ENCODE data around the gene PTPRA. TPM values are rescaled to one million over a fixed set of nuclear protein-coding genes. Genes with fewer than 3 reads are reported as not detected.

The PTPRA gene
- total RNA-seq, 1 donor from 2014 or later, result 50.1 TPM

DNA sequence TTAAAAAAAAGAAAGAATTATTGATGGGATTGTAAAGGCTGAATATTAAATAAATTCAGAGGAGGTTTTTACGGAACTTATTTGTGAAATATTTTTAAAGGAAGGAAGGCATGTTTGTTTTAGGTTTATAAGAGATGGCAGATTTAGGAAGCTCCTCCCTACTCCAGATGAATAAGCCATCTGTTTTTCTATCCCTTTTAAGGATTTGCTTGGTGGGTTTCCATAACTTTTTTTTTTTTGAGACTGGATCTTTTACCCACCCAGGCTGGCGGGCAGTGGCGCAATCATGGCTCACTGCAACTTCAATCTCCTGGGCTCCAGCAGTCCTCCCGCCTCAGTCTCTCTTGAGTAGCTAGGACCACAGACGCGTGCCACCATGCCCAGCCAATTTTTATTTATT lies 30.4 kb downstream of the PTPRA start:
- Histone ChIP-seq H3K27me3 (ENCODE audit: insufficient read depth, low read length) (no peaks in the 10 kb centered on the region), H3K9ac (ENCODE audit: low read length) (no peak overlapping the region), H3K4me1 (ENCODE audit: insufficient read depth, low read length) (no peaks in the 10 kb centered on the region), H3K4me2 (ENCODE audit: low read length) (no peak overlapping the region), H3K9me3 (ENCODE audit: insufficient read depth, low read depth, low read length) (no peaks in the 10 kb centered on the region), H3K4me3 (ENCODE audit: insufficient read depth, low read depth, low read length) (no peak overlapping the region), H4K20me1 (ENCODE audit: insufficient read depth, low read length) (peaks cover 33% of the 10 kb centered on the region), H2AFZ (ENCODE audit: low read depth, low read length) (no peak overlapping the region), H3K27ac (ENCODE audit: low read depth, low read length) (no peak overlapping the region), H3K36me3 (ENCODE audit: insufficient read depth, low read length) (peaks cover 2% of the 10 kb centered on the region), H3K79me2 (ENCODE audit: insufficient read depth, low read length) (peaks cover 39% of the 10 kb centered on the region)
- Mint-ChIP-seq H3K36me3 (ENCODE audit: low read depth, unreplicated experiment) (peaks cover 9% of the 10 kb centered on the region), H3K9me3 (ENCODE audit: unreplicated experiment) (peaks cover 1% of the 10 kb centered on the region), H3K27me3 (ENCODE audit: low read depth, unreplicated experiment) (no peaks in the 10 kb centered on the region), H3K4me1 (ENCODE audit: low read depth, unreplicated experiment) (peaks cover 1% of the 10 kb centered on the region), H3K4me3 (ENCODE audit: unreplicated experiment) (no peak overlapping the region), H3K27ac (ENCODE audit: unreplicated experiment) (no peak overlapping the region)
- TF ChIP-seq CTCF (IDR thresholded peaks at IDR 0.05; ENCODE audit: insufficient read depth, low read depth, low read length), result no peak
- TF ChIP-seq EZH2 (IDR thresholded peaks at IDR 0.05; ENCODE audit: insufficient read depth, low read length), result no peak
- FAIRE-seq (no peak), DNase-seq (ENCODE audit: low read depth) (no peak)

DNA sequence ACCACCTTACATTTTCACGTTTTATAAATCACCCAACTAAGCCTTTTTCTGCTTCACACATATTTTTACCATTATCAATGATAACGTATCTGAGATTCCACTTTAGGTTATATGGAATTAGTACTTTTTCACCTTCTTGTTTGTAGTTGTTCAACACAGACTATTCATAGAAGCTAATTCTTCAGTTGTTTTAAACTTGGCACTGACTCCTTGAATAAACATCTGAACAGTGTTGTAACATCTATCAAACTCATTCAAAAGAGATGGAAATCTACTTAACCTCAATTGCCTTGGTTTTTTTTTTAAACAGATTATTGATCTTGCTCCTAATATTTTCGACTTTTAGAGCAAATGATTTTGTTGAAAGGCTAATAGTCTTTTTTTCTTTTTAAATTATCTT lies 34.2 kb downstream of the PTPRA start:
- H3K36me3 ChIP-seq (ENCODE audit: insufficient read depth, low read length), result no peaks in the 10 kb centered on the region
- H3K9me3 ChIP-seq (ENCODE audit: insufficient read depth, low read depth, low read length), result no peaks in the 10 kb centered on the region
- H2AFZ ChIP-seq (ENCODE audit: low read depth, low read length), result no peak overlapping the region
- H3K27ac ChIP-seq (ENCODE audit: low read depth, low read length), result no peak overlapping the region
- H3K79me2 ChIP-seq (ENCODE audit: insufficient read depth, low read length), result peaks cover 32% of the 10 kb centered on the region
- Mint-ChIP-seq H3K36me3 (ENCODE audit: low read depth, unreplicated experiment) (peaks cover 10% of the 10 kb centered on the region), H3K27ac (ENCODE audit: unreplicated experiment) (no peak overlapping the region), H3K4me3 (ENCODE audit: unreplicated experiment) (no peak overlapping the region), H3K4me1 (ENCODE audit: low read depth, unreplicated experiment) (peaks cover 3% of the 10 kb centered on the region), H3K9me3 (ENCODE audit: unreplicated experiment) (peaks cover 1% of the 10 kb centered on the region), H3K27me3 (ENCODE audit: low read depth, unreplicated experiment) (no peaks in the 10 kb centered on the region)
- no peak overlapping the region for H3K9ac ChIP-seq (ENCODE audit: low read length)
- no peak for FAIRE-seq
- H3K4me2 ChIP-seq (ENCODE audit: low read length), result no peak overlapping the region
- H3K4me1 ChIP-seq (ENCODE audit: insufficient read depth, low read length), result no peaks in the 10 kb centered on the region
- H3K4me3 ChIP-seq (ENCODE audit: insufficient read depth, low read depth, low read length), result no peak overlapping the region
- H3K27me3 ChIP-seq (ENCODE audit: insufficient read depth, low read length), result no peaks in the 10 kb centered on the region
- H4K20me1 ChIP-seq (ENCODE audit: insufficient read depth, low read length), result peaks cover 16% of the 10 kb centered on the region
- DNase-seq (ENCODE audit: low read depth), result peak; percentile 16
- TF ChIP-seq EZH2 (IDR thresholded peaks at IDR 0.05; ENCODE audit: insufficient read depth, low read length) (no peak), CTCF (IDR thresholded peaks at IDR 0.05; ENCODE audit: insufficient read depth, low read depth, low read length) (no peak)

- Histone ChIP-seq H3K79me2 (ENCODE audit: insufficient read depth, low read length) (peaks cover 25% of the 10 kb centered on the region), H3K4me3 (ENCODE audit: insufficient read depth, low read depth, low read length) (no peak overlapping the region), H3K4me2 (ENCODE audit: low read length) (no peak overlapping the region), H3K36me3 (ENCODE audit: insufficient read depth, low read length) (no peaks in the 10 kb centered on the region), H3K4me1 (ENCODE audit: insufficient read depth, low read length) (no peaks in the 10 kb centered on the region), H4K20me1 (ENCODE audit: insufficient read depth, low read length) (peaks cover 23% of the 10 kb centered on the region), H3K9me3 (ENCODE audit: insufficient read depth, low read depth, low read length) (no peaks in the 10 kb centered on the region), H3K27me3 (ENCODE audit: insufficient read depth, low read length) (no peaks in the 10 kb centered on the region), H2AFZ (ENCODE audit: low read depth, low read length) (no peak overlapping the region), H3K9ac (ENCODE audit: low read length) (no peak overlapping the region), H3K27ac (ENCODE audit: low read depth, low read length) (no peak overlapping the region)
- Mint-ChIP-seq H3K9me3 (ENCODE audit: unreplicated experiment) (peaks cover 1% of the 10 kb centered on the region), H3K4me1 (ENCODE audit: low read depth, unreplicated experiment) (peaks cover 3% of the 10 kb centered on the region), H3K36me3 (ENCODE audit: low read depth, unreplicated experiment) (peaks cover 3% of the 10 kb centered on the region), H3K27me3 (ENCODE audit: low read depth, unreplicated experiment) (no peaks in the 10 kb centered on the region), H3K4me3 (ENCODE audit: unreplicated experiment) (no peak overlapping the region), H3K27ac (ENCODE audit: unreplicated experiment) (no peak overlapping the region)
- FAIRE-seq (no peak), DNase-seq (ENCODE audit: low read depth) (no peak)
- TF ChIP-seq EZH2 (IDR thresholded peaks at IDR 0.05; ENCODE audit: insufficient read depth, low read length) (no peak), CTCF (IDR thresholded peaks at IDR 0.05; ENCODE audit: insufficient read depth, low read depth, low read length) (no peak)
Observed at GRCh38 chr20:2909953-2910352, 36.7 kb downstream of the PTPRA start.

Measured in astrocyte (in vitro differentiated cells and primary cell).